Prostate gland (tissue), 2 donors: ENCODE results near the gene DTNB.

Source experiments
- CTCF ChIP-seq, 4 experiments: fragments of 200-600 bp in 2 of 4; fragments of 450-650 bp in 2 of 4; sonication (generic) in 2 of 4; IDR thresholded peaks; 1 replicate in 3 of 4; 2 replicates in 1 of 4; pipeline ENCODE4 v1.5.1; 2016 to 2019; ENCODE audit warnings: antibody characterized with exemption in 4 of 4, mild to moderate bottlenecking in 2 of 4, moderate library complexity in 2 of 4
- POLR2A ChIP-seq: fragments of 450-650 bp; IDR thresholded peaks from one replicate; pipeline ENCODE4 v1.6.1; 2016; ENCODE audit warnings: antibody characterized with exemption, mild to moderate bottlenecking

GRCh38 chr2:25453199-25453905 is 220.0 kb downstream of the DTNB start:
- TF ChIP-seq CTCF (IDR thresholded peaks at IDR 0.05) = no peak
- no peak for TF ChIP-seq POLR2A
